Astrocyte (in vitro differentiated cells and primary cell): ENCODE data around the gene AKAP17A.

Source experiments
- EZH2 ChIP-seq: IDR thresholded peaks from 2 replicates; pipeline ENCODE4 v1.6.1; 2012; ENCODE audit warnings: mild to moderate bottlenecking, low read length, inconsistent platforms; ENCODE audit not compliant: insufficient read depth
- TF ChIP-seq, protein P1 (sequence below): IDR thresholded peaks from 2 replicates; pipeline ENCODE4 v1.5.1; 2011; ENCODE audit warnings: low read depth, mild to moderate bottlenecking, inconsistent platforms, low read length, moderate library complexity; ENCODE audit not compliant: insufficient read depth

DNA sequence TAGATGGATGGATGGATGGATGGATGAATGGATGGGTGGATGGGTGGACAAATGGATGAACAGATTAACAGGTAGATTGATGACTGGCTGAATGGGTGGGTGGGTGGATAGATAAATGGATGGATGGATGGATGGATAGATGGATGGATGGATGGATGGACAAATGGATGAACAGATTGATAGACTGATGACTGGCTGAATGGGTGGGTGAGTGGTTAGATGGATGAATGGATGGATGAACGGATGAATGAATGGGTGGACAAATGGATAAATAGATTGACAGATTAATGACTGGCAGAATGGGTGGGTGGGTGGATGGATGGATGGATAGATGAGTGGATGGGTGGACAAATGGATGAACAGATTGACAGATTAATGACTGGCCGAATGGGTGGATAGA, 13.6 kb upstream of the AKAP17A start:
- TF ChIP-seq, protein P1, sequence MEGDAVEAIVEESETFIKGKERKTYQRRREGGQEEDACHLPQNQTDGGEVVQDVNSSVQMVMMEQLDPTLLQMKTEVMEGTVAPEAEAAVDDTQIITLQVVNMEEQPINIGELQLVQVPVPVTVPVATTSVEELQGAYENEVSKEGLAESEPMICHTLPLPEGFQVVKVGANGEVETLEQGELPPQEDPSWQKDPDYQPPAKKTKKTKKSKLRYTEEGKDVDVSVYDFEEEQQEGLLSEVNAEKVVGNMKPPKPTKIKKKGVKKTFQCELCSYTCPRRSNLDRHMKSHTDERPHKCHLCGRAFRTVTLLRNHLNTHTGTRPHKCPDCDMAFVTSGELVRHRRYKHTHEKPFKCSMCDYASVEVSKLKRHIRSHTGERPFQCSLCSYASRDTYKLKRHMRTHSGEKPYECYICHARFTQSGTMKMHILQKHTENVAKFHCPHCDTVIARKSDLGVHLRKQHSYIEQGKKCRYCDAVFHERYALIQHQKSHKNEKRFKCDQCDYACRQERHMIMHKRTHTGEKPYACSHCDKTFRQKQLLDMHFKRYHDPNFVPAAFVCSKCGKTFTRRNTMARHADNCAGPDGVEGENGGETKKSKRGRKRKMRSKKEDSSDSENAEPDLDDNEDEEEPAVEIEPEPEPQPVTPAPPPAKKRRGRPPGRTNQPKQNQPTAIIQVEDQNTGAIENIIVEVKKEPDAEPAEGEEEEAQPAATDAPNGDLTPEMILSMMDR = no peak
- no peak for TF ChIP-seq EZH2
